H1 (cell line): ENCODE data around the gene ADAM12. TPM values are rescaled to one million over a fixed set of nuclear protein-coding genes. Genes with fewer than 3 reads are reported as not detected.

ENCODE experiments used
- CBX5 ChIP-seq: fragments of 300-800, 300-1000 bp; sonication (generic); IDR thresholded peaks from 2 replicates; pipeline ENCODE4 v1.7.1; 2016; ENCODE audit warnings: antibody characterized with exemption, low read length, low read depth
- GTF2F1 ChIP-seq: IDR thresholded peaks from 2 replicates; pipeline ENCODE4 v1.6.1; 2012; ENCODE audit warnings: low read depth, low read length, improper control_type of control experiment, borderline replicate concordance
- HDAC2 ChIP-seq, 2 experiments: fragments of 300-600 bp in 1 of 2; sonication (generic) in 1 of 2; IDR thresholded peaks; 2 replicates each; pipeline ENCODE4 v1.6.1; 2011 to 2012; ENCODE audit warnings: low read depth in 2 of 2, low read length in 2 of 2, mild to moderate bottlenecking in 2 of 2, moderate library complexity in 2 of 2, borderline replicate concordance in 1 of 2, inconsistent platforms in 1 of 2
- SIN3A ChIP-seq, 2 experiments: IDR thresholded peaks in 1 of 2; conservative IDR thresholded peaks in 1 of 2; 2 replicates each; pipeline ENCODE4 v1.6.1; 2011 to 2012; ENCODE audit warnings: low read length in 2 of 2, improper control_type of control experiment in 1 of 2, low read depth in 1 of 2, mild to moderate bottlenecking in 1 of 2
- ZNF274 ChIP-seq: IDR thresholded peaks from 2 replicates; pipeline ENCODE4 v1.7.0; 2012; ENCODE audit warnings: low read length, borderline replicate concordance; ENCODE audit errors: extremely low read depth
- polyA plus RNA-seq, 7 experiments: library from polyadenylated mRNA; depleted of rRNA in 3 of 7; stranded (reverse) in 5 of 7; unstranded in 2 of 7; fragments of >200 nt in 5 of 7; fragments of 200-250 nt in 2 of 7; gene quantifications; 1 replicate in 5 of 7; 2 replicates in 1 of 7; 4 replicates in 1 of 7; pipeline versions ENCODE4 v1.2.1 to v1.2.3, GENCODE V29; 2011 to 2013; ENCODE audit warnings: missing spikeins in 2 of 7, mixed read lengths in 2 of 7
- total RNA-seq: library from RNA; stranded (reverse); fragmentation: NEBNext Ultra II Directional; extraction: Animal tissue kit (Norgen Biotek cat#: 25700); gene quantifications from 2 replicates; pipeline ENCODE4 v1.2.1, GENCODE V29; 2021

The ADAM12 gene
- total and polyA plus RNA-seq, 2 of the 8 experiments (the other 6 are each of a cell fraction or from before 2014, with no cell fraction given): 0.07 to 0.17 TPM

GRCh38 chr10:126387041-126387921 is 996 bp downstream of the ADAM12 start (continued):
- TF ChIP-seq CBX5: no peak
- no peak for TF ChIP-seq GTF2F1
- peak in 1 of 2 experiments; percentile 40; a peak in 1 of 4 replicates for TF ChIP-seq SIN3A (conservative IDR thresholded peaks at IDR 0.05 in 1 of 2, IDR thresholded peaks at IDR 0.05 in 1 of 2; ENCODE audit: low read depth in 1 of 2, low read length in 2 of 2)
- no peak for TF ChIP-seq ZNF274
- TF ChIP-seq HDAC2 (IDR thresholded peaks at IDR 0.05; ENCODE audit: borderline replicate concordance in 1 of 2, low read depth in 2 of 2, low read length in 2 of 2): no peak; a peak in 1 of 4 replicates
